Thoracic aorta (tissue), 2 donors: ENCODE data around the gene CHEK2. TPM values are rescaled to one million over a fixed set of nuclear protein-coding genes. Genes with fewer than 3 reads are reported as not detected.

Source experiments
- ATAC-seq: fragments of 150-250 bp; one replicate; pipeline ENCODE4 v1.8.0; 2017; ENCODE audit warnings: low read depth; ENCODE audit not compliant: insufficient number of reproducible peaks, low FRiP score
- DNase-seq: peaks from one replicate; pipeline ENCODE4 v3.0.0-alpha.2; 2020; ENCODE audit warnings: low spot score
- H3K27ac ChIP-seq, 2 donors: fragments of 200-600 bp; sonication (generic); 1 replicate in 1 of 2; 2 replicates in 1 of 2; pipeline ENCODE4 v1.5.1; 2016; ENCODE audit warnings: mild to moderate bottlenecking in 2 of 2, moderate library complexity in 2 of 2
- H3K27me3 ChIP-seq: fragments of 200-600 bp; sonication (generic); replicated peaks from 2 replicates; pipeline ENCODE4 v1.6.0; 2016; ENCODE audit warnings: mild to moderate bottlenecking; ENCODE audit not compliant: insufficient read depth
- H3K36me3 ChIP-seq: fragments of 200-600 bp; sonication (generic); one replicate; pipeline ENCODE4 v1.5.1; 2016
- H3K4me1 ChIP-seq, 2 donors: fragments of 200-600 bp; sonication (generic); 1 replicate in 1 of 2; 2 replicates in 1 of 2; pipeline versions ENCODE4 v1.5.1 to v1.6.0; 2016; ENCODE audit warnings: low read depth in 2 of 2, mild to moderate bottlenecking in 1 of 2; ENCODE audit not compliant: control insufficient read depth in 1 of 2
- H3K4me3 ChIP-seq: fragments of 200-600 bp; sonication (generic); 2 replicates; pipeline ENCODE4 v1.5.1; 2016; ENCODE audit warnings: mild to moderate bottlenecking
- H3K9me3 ChIP-seq: fragments of 200-600 bp; sonication (generic); 2 replicates; pipeline ENCODE4 v1.5.1; 2016
- CTCF ChIP-seq: fragments of 200-600 bp; sonication (generic); IDR thresholded peaks from one replicate; pipeline ENCODE4 v1.5.1; 2019; ENCODE audit warnings: antibody characterized with exemption
- total RNA-seq, 2 donors: library from RNA; depleted of rRNA; stranded (reverse); fragments of >200 nt; gene quantifications; one replicate each; pipeline versions ENCODE4 v1.1.0 to v1.2.3, GENCODE V29; 2016

The CHEK2 gene
- total RNA-seq, 2 donors from 2014 or later, result 7.9 to 8.3 TPM

DNA sequence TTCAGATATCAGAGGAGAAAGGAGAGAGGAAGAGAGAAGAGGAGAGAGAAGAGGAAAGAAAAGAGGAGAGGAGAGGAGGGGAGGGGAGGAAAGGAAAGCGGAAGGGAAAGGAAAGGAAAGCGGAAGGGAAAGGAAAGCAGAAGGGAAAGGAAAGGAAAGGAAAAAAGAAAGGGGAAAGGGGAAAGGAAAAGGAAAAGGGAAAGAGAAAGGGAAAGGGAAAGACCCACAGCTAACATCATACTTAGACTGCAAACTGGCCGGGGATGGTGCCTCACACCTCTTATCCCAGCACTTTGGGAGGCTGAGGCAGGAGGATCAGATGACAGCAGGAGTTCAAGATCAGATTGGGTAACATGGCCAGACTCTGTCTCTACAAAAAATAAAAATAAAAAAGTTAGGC lies 11.4 kb downstream of the CHEK2 start:
- Histone ChIP-seq H3K27me3 (no peaks in the 10 kb centered on the region), H3K4me3 (no peak overlapping the region), H3K36me3 (no peaks in the 10 kb centered on the region), H3K27ac (no peak overlapping the region), H3K9me3 (no peaks in the 10 kb centered on the region), H3K4me1 (no peaks in the 10 kb centered on the region)
- TF ChIP-seq CTCF, result no peak
- no peak for ATAC-seq
- no peak for DNase-seq

GRCh38 chr22:28728621-28729313 lies 12.9 kb downstream of the CHEK2 start:
- Histone ChIP-seq H3K9me3 (no peaks in the 10 kb centered on the region), H3K27me3 (no peaks in the 10 kb centered on the region), H3K4me3 (no peak overlapping the region), H3K36me3 (no peaks in the 10 kb centered on the region), H3K4me1 (no peaks in the 10 kb centered on the region), H3K27ac (no peak overlapping the region)
- ATAC-seq (no peak), DNase-seq (no peak)
- no peak for TF ChIP-seq CTCF

DNA sequence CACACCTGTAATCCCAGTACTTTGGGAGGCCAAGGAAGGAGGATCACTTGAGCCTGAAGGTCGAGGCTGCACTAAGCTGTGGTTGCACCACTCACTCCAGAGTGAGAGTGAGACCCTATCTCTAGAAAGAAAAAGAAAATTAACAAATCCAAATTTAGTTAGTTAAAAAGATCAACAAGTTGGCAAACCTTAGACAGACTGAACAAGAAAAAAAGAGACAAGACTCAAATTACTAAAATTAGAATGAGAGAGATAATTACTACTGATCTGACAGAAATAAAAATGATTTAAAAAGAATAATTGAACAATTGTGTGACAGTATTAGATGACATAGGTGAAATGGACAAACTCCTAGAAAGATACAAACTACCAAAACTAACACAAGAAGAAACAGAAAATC lies 13.6 kb downstream of the CHEK2 start:
- DNase-seq (no peak), ATAC-seq (no peak)
- TF ChIP-seq CTCF, result no peak
- Histone ChIP-seq H3K9me3 (no peaks in the 10 kb centered on the region), H3K27me3 (no peaks in the 10 kb centered on the region), H3K27ac (no peak overlapping the region), H3K4me3 (no peak overlapping the region), H3K36me3 (no peaks in the 10 kb centered on the region), H3K4me1 (no peaks in the 10 kb centered on the region)

GRCh38 chr22:28718044-28718443 lies 23.6 kb downstream of the CHEK2 start:
- Histone ChIP-seq H3K4me3 (no peak overlapping the region), H3K27me3 (no peaks in the 10 kb centered on the region), H3K27ac (no peak overlapping the region), H3K9me3 (no peaks in the 10 kb centered on the region), H3K36me3 (no peaks in the 10 kb centered on the region), H3K4me1 (no peaks in the 10 kb centered on the region)
- TF ChIP-seq CTCF, result no peak
- DNase-seq, result no peak
- ATAC-seq, result no peak

GRCh38 chr22:28716686-28717085 lies 24.9 kb downstream of the CHEK2 start:
- no peak overlapping the region for H3K4me3 ChIP-seq
- ATAC-seq, result no peak
- TF ChIP-seq CTCF, result no peak

More at GRCh38 chr22:28716686-28717085, 24.9 kb downstream of the CHEK2 start:
- Histone ChIP-seq H3K36me3 (no peaks in the 10 kb centered on the region), H3K4me1 (peaks cover 0 to 13% of the 10 kb centered on the region in 2 donors), H3K27ac (no peak overlapping the region), H3K9me3 (no peaks in the 10 kb centered on the region), H3K27me3 (no peaks in the 10 kb centered on the region)
- no peak for DNase-seq
